Aorta (tissue), 5 donors: Measurements from ENCODE around the gene UBE2F. TPM values are rescaled to one million over a fixed set of nuclear protein-coding genes. Genes with fewer than 3 reads are reported as not detected.
A peak's percentile ranks its signal among the peaks of the same experiment; 100 is the strongest.

Source experiments
- ATAC-seq: fragments of 200-7000 bp; cut with Tn5 transposase; one replicate; pipeline ENCODE4 v1.9.1; 2022; ENCODE audit warnings: moderate library complexity; ENCODE audit not compliant: low FRiP score
- DNase-seq, 2 donors: peaks; one replicate each; pipeline ENCODE4 v3.0.0-alpha.2; 2020
- H3K27ac ChIP-seq, 2 donors: one replicate each; pipeline ENCODE4 v1.5.1; 2013; ENCODE audit warnings: low read length in 2 of 2, mild to moderate bottlenecking in 2 of 2, moderate library complexity in 2 of 2, control low read depth in 1 of 2, inconsistent platforms in 1 of 2, low read depth in 1 of 2
- H3K27me3 ChIP-seq, 2 donors: one replicate each; pipeline ENCODE4 v1.6.1; 2013; ENCODE audit warnings: control low read depth in 1 of 2, low read length in 1 of 2, mild to moderate bottlenecking in 1 of 2, moderate library complexity in 1 of 2; ENCODE audit not compliant: insufficient read depth in 2 of 2, control insufficient read depth in 1 of 2
- H3K36me3 ChIP-seq, 2 donors: one replicate each; pipeline ENCODE4 v1.6.1; 2013; ENCODE audit warnings: control low read depth in 1 of 2, low read length in 1 of 2, mild to moderate bottlenecking in 1 of 2; ENCODE audit not compliant: insufficient read depth in 2 of 2, control insufficient read depth in 1 of 2
- H3K4me1 ChIP-seq, 2 donors: one replicate each; pipeline ENCODE4 v1.6.1; 2013; ENCODE audit warnings: low read length in 2 of 2, control low read depth in 1 of 2, mild to moderate bottlenecking in 1 of 2, moderate library complexity in 1 of 2; ENCODE audit not compliant: insufficient read depth in 2 of 2, control insufficient read depth in 1 of 2
- H3K4me3 ChIP-seq, 2 donors: one replicate each; pipeline ENCODE4 v1.5.1; 2013; ENCODE audit warnings: low read length in 2 of 2, control low read depth in 1 of 2, mild to moderate bottlenecking in 1 of 2
- H3K9me3 ChIP-seq: one replicate; pipeline ENCODE4 v1.6.1; 2013; ENCODE audit warnings: mild to moderate bottlenecking, low read length; ENCODE audit not compliant: control insufficient read depth
- WGBS, 2 donors: extraction: QIAGEN DNeasy Blood & Tissue Kit; methylation state at CpG; one replicate each; pipeline ENCODE4 v1.1.7; 2013; 5-methylcytosine and 5-hydroxymethylcytosine counted together
- intact Hi-C, 2 donors: fragments of 100-400 bp; cut with DNase I; formaldehyde crosslinking; loops; one replicate each; pipeline versions ENCODE4 v1.14.2 to v1.15.0; 2022
- polyA plus RNA-seq, 2 donors: library from polyadenylated mRNA; stranded (reverse); fragments of 200-250 nt; gene quantifications; one replicate each; pipeline ENCODE4 v1.2.3, GENCODE V29; 2013
- total RNA-seq, 2 donors: library from RNA; stranded (reverse); fragmentation: NEBNext Ultra II Directional; extraction: Animal tissue kit (Norgen Biotek cat#: 25700); gene quantifications; one replicate each; pipeline ENCODE4 v1.2.1, GENCODE V29; 2021
- donor health status: healthy with polysubstance abuse.
- donor health status: Bipolar disorder and iron deficiency.
- donor health status: DM: no; HTN: no; CAD: no.
- donor health status: DM: no; HTN: no; CAD: no.
- donor health status: DM: yes; HTN: yes; CAD: no.

Gene UBE2F
- total and polyA plus RNA-seq, 4 donors = 40.0 to 53.3 (median 43.6) TPM

GRCh38 chr2:238009563-238009962 is 42.7 kb downstream of the UBE2F start:
- Histone ChIP-seq H3K4me3 (no peak overlapping the region), H3K27ac (no peak overlapping the region), H3K27me3 (no peaks in the 10 kb centered on the region), H3K9me3 (no peaks in the 10 kb centered on the region), H3K4me1 (no peaks in the 10 kb centered on the region), H3K36me3 (no peaks in the 10 kb centered on the region)
- peak in 1 of 2 donors; percentile 21 for DNase-seq
- intact Hi-C loops = no loop called here
- no peak for ATAC-seq
- WGBS, 2 donors = 93 to 98% methylated on average over 2 of the region's 2 CpGs

DNA sequence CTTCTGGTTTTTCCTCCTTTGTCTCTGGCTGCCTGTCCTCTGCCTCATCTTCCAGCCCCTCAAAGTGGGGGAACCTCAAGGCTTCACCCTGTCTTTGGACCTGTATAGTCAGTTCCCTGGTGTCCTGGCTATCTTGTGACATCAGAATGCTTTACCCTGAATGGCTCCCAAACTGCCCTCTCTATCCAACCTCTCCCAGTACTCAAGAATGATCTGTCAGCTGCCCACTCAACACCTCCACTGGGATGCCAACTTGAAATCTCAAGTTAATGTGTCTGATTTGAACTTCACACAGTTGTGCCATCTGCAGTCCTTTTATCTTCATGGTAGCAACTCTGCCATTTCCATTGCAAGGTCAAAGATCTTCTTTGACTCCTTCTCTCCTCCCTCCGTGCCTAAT is 43.8 kb downstream of the UBE2F start:
- H3K36me3 ChIP-seq = no peaks in the 10 kb centered on the region
- no peaks in the 10 kb centered on the region for H3K27me3 ChIP-seq
- H3K4me1 ChIP-seq = no peaks in the 10 kb centered on the region
- 98 to 100% methylated on average over 1 of the region's 1 CpG for WGBS, 2 donors
- no peaks in the 10 kb centered on the region for H3K9me3 ChIP-seq
- DNase-seq (no peak), ATAC-seq (no peak)
- intact Hi-C loops = no loop called here
- no peak overlapping the region for H3K27ac ChIP-seq
- no peak overlapping the region for H3K4me3 ChIP-seq

- Histone ChIP-seq H3K36me3 (peaks cover 0 to 2% of the 10 kb centered on the region in 2 donors), H3K4me3 (no peak overlapping the region), H3K27ac (no peak overlapping the region), H3K27me3 (no peaks in the 10 kb centered on the region), H3K9me3 (no peaks in the 10 kb centered on the region), H3K4me1 (no peaks in the 10 kb centered on the region)
- DNase-seq (no peak), ATAC-seq (no peak)
- intact Hi-C loops = no loop called here
- WGBS, 2 donors = 95% methylated on average over 7 of the region's 7 CpGs
Measured at GRCh38 chr2:238013806-238014205, 47.0 kb downstream of the UBE2F start.

DNA sequence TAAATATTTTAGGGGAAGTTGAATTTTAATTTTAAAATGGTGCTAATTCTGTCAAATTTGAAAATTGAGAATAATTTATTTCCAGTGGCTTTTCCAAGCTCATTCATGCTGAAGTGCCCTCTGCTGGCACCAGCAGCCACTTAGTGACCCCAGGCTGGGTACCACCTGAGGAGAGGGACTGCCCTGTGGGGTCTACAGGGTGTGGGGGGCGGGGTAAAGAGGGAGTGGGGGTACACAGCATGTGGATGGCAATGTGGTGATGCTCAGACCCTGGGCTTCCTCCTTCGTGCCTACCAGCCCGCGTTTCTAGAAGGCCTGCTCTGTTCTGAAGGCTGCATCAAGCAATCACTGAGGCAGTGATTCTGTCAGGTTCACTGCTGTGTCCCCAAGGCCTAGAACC is 48.9 kb downstream of the UBE2F start:
- intact Hi-C loops = no loop called here
- no peak overlapping the region for H3K27ac ChIP-seq
- H3K27me3 ChIP-seq = no peaks in the 10 kb centered on the region
- DNase-seq = no peak
- H3K9me3 ChIP-seq = no peaks in the 10 kb centered on the region
- 70 to 92% methylated on average over 4 of the region's 4 CpGs for WGBS, 2 donors
- ATAC-seq = no peak
- peaks cover 0 to 2% of the 10 kb centered on the region in 2 donors for H3K36me3 ChIP-seq
- H3K4me3 ChIP-seq = no peak overlapping the region
- no peaks in the 10 kb centered on the region for H3K4me1 ChIP-seq

DNA sequence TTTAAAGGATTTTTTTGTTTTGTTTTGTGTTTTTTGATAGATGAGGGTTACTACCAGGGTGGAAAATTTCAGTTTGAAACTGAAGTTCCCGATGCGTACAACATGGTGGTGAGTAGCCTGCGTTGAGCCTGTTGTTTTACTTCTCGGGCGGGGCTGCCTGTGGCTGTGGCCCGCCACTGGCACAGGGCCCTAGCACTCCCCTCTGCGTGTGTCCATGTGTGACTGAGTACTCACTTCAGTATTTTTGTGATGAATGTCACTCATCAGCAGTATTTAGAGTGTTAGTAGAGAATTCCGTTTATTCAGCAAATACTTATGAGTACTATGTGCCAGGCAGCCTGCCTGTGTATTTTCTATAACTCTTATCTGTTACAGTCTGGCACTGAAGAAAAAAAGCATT is 49.7 kb downstream of the UBE2F start:
- Histone ChIP-seq H3K9me3 (no peaks in the 10 kb centered on the region), H3K4me1 (no peaks in the 10 kb centered on the region), H3K27me3 (no peaks in the 10 kb centered on the region), H3K36me3 (peaks cover 0 to 2% of the 10 kb centered on the region in 2 donors), H3K27ac (no peak overlapping the region), H3K4me3 (no peak overlapping the region)
- ATAC-seq (no peak), DNase-seq (no peak)
- 52 to 71% methylated on average over 8 of the region's 8 CpGs for WGBS, 2 donors
- intact Hi-C loops = no loop called here

DNA sequence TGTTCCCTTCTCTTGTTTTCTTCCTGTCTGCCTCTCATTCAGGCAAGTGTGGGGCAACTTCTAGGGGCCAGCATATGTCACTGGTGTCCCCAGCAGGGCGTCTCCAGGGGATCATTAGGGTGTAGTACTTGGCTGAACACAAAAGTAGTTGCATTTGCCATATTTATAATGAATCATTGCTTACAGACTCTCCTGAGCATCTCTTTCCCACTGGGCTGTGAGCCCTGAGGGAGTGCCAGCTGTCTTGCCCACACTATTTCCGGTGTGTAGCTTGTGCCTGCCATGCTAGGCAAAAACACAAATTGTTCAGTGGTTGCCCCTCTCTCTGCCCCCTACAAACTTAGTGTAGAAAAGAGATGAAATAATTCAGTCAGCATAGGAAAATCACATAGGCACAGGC is 53.1 kb downstream of the UBE2F start:
- DNase-seq (no peak), ATAC-seq (no peak)
- no peak overlapping the region for H3K27ac ChIP-seq
- peaks cover 0 to 2% of the 10 kb centered on the region in 2 donors for H3K36me3 ChIP-seq
- no peak overlapping the region for H3K4me3 ChIP-seq
- 31 to 33% methylated on average over 2 of the region's 2 CpGs for WGBS, 2 donors
- intact Hi-C loops = no loop called here
- no peaks in the 10 kb centered on the region for H3K4me1 ChIP-seq
- H3K27me3 ChIP-seq = no peaks in the 10 kb centered on the region
- H3K9me3 ChIP-seq = no peaks in the 10 kb centered on the region

DNA sequence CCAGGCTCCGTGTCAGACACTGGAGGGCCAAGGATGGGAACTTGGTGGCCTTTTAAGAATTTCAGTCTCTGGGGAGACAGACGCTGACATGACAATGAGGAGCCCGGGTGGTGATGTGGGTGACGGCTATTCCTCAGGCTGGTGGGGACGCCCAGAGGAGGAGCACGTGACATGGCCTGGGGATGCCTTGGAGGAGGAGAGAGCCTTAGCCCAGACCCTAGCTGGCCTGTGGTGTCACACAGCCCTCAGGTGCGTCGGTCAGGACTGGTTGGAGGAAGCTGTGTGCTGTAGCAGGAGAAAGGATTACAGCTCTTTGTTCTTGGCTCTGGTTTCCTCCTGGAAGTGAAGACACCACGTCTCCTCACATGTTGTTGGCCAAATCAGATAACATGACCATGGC is 54.0 kb downstream of the UBE2F start:
- intact Hi-C loops = no loop called here

GRCh38 chr2:238021327-238021726 is 54.5 kb downstream of the UBE2F start:
- no peaks in the 10 kb centered on the region for H3K27me3 ChIP-seq
- H3K27ac ChIP-seq = no peak overlapping the region
- DNase-seq (no peak), ATAC-seq (no peak)
- intact Hi-C loops = no loop called here
- H3K4me3 ChIP-seq = no peak overlapping the region
- 94% methylated on average over 4 of the region's 4 CpGs for WGBS, 2 donors
- H3K9me3 ChIP-seq = no peaks in the 10 kb centered on the region
- peaks cover 0 to 3% of the 10 kb centered on the region in 2 donors for H3K36me3 ChIP-seq
- no peaks in the 10 kb centered on the region for H3K4me1 ChIP-seq

More for the DNA sequence above, 54.0 kb downstream of the UBE2F start:
- H3K4me1 ChIP-seq = no peaks in the 10 kb centered on the region
- H3K4me3 ChIP-seq = no peak overlapping the region
- ATAC-seq (no peak), DNase-seq (no peak)
- H3K27ac ChIP-seq = no peak overlapping the region
- no peaks in the 10 kb centered on the region for H3K27me3 ChIP-seq
- no peaks in the 10 kb centered on the region for H3K9me3 ChIP-seq
- H3K36me3 ChIP-seq = peaks cover 0 to 3% of the 10 kb centered on the region in 2 donors
- 90 to 92% methylated on average over 9 of the region's 9 CpGs for WGBS, 2 donors

- Histone ChIP-seq H3K27ac (no peak overlapping the region), H3K4me1 (no peaks in the 10 kb centered on the region), H3K27me3 (no peaks in the 10 kb centered on the region), H3K4me3 (no peak overlapping the region), H3K36me3 (peaks cover 0 to 2% of the 10 kb centered on the region in 2 donors), H3K9me3 (no peaks in the 10 kb centered on the region)
- intact Hi-C loops = no loop called here
- DNase-seq (no peak), ATAC-seq (no peak)
- WGBS, 2 donors = 83 to 84% methylated on average over 5 of the region's 5 CpGs
Measured at GRCh38 chr2:238022594-238023157, 55.9 kb downstream of the UBE2F start.
